ENCODE data around the gene CD74.
"Not testable (repeated sequence)": the region's sequence is repeated elsewhere in the genome, so short reads cannot be mapped to it uniquely, and the experiment has no call there.

CD74 gene

GRCh38 chr5:150441813-150442698 lies 29.3 kb upstream of the CD74 start:
- no peak for DNase-seq (ENCODE audit: low read depth, low spot score)

- DNase-seq (ENCODE audit: low read depth, low spot score) = no peak
Measured at GRCh38 chr5:150440948-150441812, 28.5 kb upstream of the CD74 start.

GRCh38 chr5:150438873-150439546 lies 26.3 kb upstream of the CD74 start:
- DNase-seq (ENCODE audit: low read depth, low spot score) = no peak

GRCh38 chr5:150436141-150436680 lies 23.5 kb upstream of the CD74 start:
- peak; percentile 74 for DNase-seq (ENCODE audit: low read depth, low spot score)

GRCh38 chr5:150434464-150434863 lies 21.8 kb upstream of the CD74 start:
- DNase-seq (ENCODE audit: low read depth, low spot score) = no peak

GRCh38 chr5:150431574-150431973 lies 18.9 kb upstream of the CD74 start:
- no peak for DNase-seq (ENCODE audit: low read depth, low spot score)

- no peak for DNase-seq (ENCODE audit: low read depth, low spot score)
Measured at GRCh38 chr5:150431048-150431447, 18.3 kb upstream of the CD74 start.

GRCh38 chr5:150429410-150429873 lies 16.7 kb upstream of the CD74 start:
- DNase-seq (ENCODE audit: low read depth, low spot score) = no peak

- no peak for DNase-seq (ENCODE audit: low read depth, low spot score)
Measured at GRCh38 chr5:150428978-150429377, 16.3 kb upstream of the CD74 start.

GRCh38 chr5:150428106-150428876 lies 15.6 kb upstream of the CD74 start:
- no peak for DNase-seq (ENCODE audit: low read depth, low spot score)

- DNase-seq (ENCODE audit: low read depth, low spot score) = not testable (repeated sequence)
Measured at GRCh38 chr5:150426165-150426564, 13.5 kb upstream of the CD74 start.

- no peak for DNase-seq (ENCODE audit: low read depth, low spot score)
Measured at GRCh38 chr5:150422758-150423157, 10.0 kb upstream of the CD74 start.

- DNase-seq (ENCODE audit: low read depth, low spot score) = no peak
Measured at GRCh38 chr5:150422075-150422474, 9.4 kb upstream of the CD74 start.

- no peak for DNase-seq (ENCODE audit: low read depth, low spot score)
Measured at GRCh38 chr5:150419630-150420270, 7.0 kb upstream of the CD74 start.

GRCh38 chr5:150413902-150414790 lies 1.4 kb upstream of the CD74 start:
- DNase-seq (ENCODE audit: low read depth, low spot score) = not testable (repeated sequence)

- DNase-seq (ENCODE audit: low read depth, low spot score) = no peak
Measured at GRCh38 chr5:150413176-150413901, 629 bp upstream of the CD74 start.

GRCh38 chr5:150411245-150411979 lies 1.3 kb downstream of the CD74 start:
- DNase-seq (ENCODE audit: low read depth, low spot score) = peak; percentile 31

All from activated CD4-positive, CD25-positive, alpha-beta regulatory T cell treated with anti-CD3 and anti-CD28 coated beads, Interleukin-2, amount 50 U/mL, for 16 hours (primary cell).